ENCODE data around the gene CD58.

CD58 gene

GRCh38 chr1:116538544-116538943, 32.3 kb downstream of the CD58 start:
- no peak for DNase-seq

GRCh38 chr1:116537898-116538297, 32.9 kb downstream of the CD58 start:
- no peak for DNase-seq

GRCh38 chr1:116537040-116537831, 33.6 kb downstream of the CD58 start:
- DNase-seq, result no peak

GRCh38 chr1:116534014-116534739, 36.6 kb downstream of the CD58 start:
- no peak for DNase-seq

- no peak for DNase-seq
These were observed 37.4 kb downstream of the CD58 start for GRCh38 chr1:116533429-116533820.

GRCh38 chr1:116532671-116533428, 38.0 kb downstream of the CD58 start:
- DNase-seq, result no peak

GRCh38 chr1:116531917-116532316, 38.9 kb downstream of the CD58 start:
- DNase-seq, result no peak

- no peak for DNase-seq
These were observed 41.1 kb downstream of the CD58 start for GRCh38 chr1:116529681-116530080.

GRCh38 chr1:116529199-116529631, 41.6 kb downstream of the CD58 start:
- DNase-seq, result no peak

GRCh38 chr1:116528329-116529083, 42.3 kb downstream of the CD58 start:
- DNase-seq, result no peak

GRCh38 chr1:116525440-116525839, 45.4 kb downstream of the CD58 start:
- DNase-seq, result no peak

GRCh38 chr1:116521186-116521585, 49.6 kb downstream of the CD58 start:
- DNase-seq, result no peak

- DNase-seq, result no peak
These were observed 52.4 kb downstream of the CD58 start for GRCh38 chr1:116518400-116518799.

- DNase-seq, result no peak
These were observed 54.2 kb downstream of the CD58 start for GRCh38 chr1:116516631-116517030.

- DNase-seq, result no peak
These were observed 55.1 kb downstream of the CD58 start for GRCh38 chr1:116515702-116516101.

- DNase-seq, result peak; percentile 75
These were observed 55.9 kb downstream of the CD58 start for GRCh38 chr1:116514708-116515525.

- no peak for DNase-seq
These were observed 56.9 kb downstream of the CD58 start for GRCh38 chr1:116513956-116514355.

- no peak for DNase-seq
These were observed 59.3 kb downstream of the CD58 start for GRCh38 chr1:116511459-116512019.

- DNase-seq, result no peak
These were observed 60.5 kb downstream of the CD58 start for GRCh38 chr1:116510361-116510760.

GRCh38 chr1:116508984-116509980, 61.5 kb downstream of the CD58 start:
- DNase-seq, result no peak

Measured in activated CD8-positive, alpha-beta memory T cell treated with anti-CD3 and anti-CD28 coated beads for 24 hours (primary cell).